GM11168 (cell line): ENCODE results near the gene EIF5AL1.
"Not testable (repeated sequence)": the region's sequence is repeated elsewhere in the genome, so short reads cannot be mapped to it uniquely, and the experiment has no call there.

ENCODE experiments used
- in situ Hi-C: fragments of 300-500 bp; cut with MboI; formaldehyde crosslinking; loops from one replicate; pipeline ENCODE4 v1.12.0; 2022; ENCODE audit warnings: low sequenced_read_pairs; ENCODE audit not compliant: unreplicated experiment

Gene EIF5AL1

GRCh38 chr10:79484476-79484875 lies 27.9 kb upstream of the EIF5AL1 start:
- in situ Hi-C loops, result no loop called here

GRCh38 chr10:79487296-79488194 lies 24.8 kb upstream of the EIF5AL1 start:
- in situ Hi-C loops, result no loop called here

GRCh38 chr10:79488336-79488735 lies 24.0 kb upstream of the EIF5AL1 start:
- in situ Hi-C loops, result no loop called here

- in situ Hi-C loops, result no loop called here
These were observed 23.5 kb upstream of the EIF5AL1 start for GRCh38 chr10:79488870-79489269.

- in situ Hi-C loops, result no loop called here
These were observed 21.8 kb upstream of the EIF5AL1 start for GRCh38 chr10:79490400-79491142.

GRCh38 chr10:79491143-79491835 lies 21.0 kb upstream of the EIF5AL1 start:
- in situ Hi-C loops, result no loop called here

- in situ Hi-C loops, result no loop called here
These were observed 20.1 kb upstream of the EIF5AL1 start for GRCh38 chr10:79492256-79492655.

- in situ Hi-C loops, result no loop called here
These were observed 19.5 kb upstream of the EIF5AL1 start for GRCh38 chr10:79492839-79493238.

- in situ Hi-C loops, result no loop called here
These were observed 18.5 kb upstream of the EIF5AL1 start for GRCh38 chr10:79493806-79494205.

GRCh38 chr10:79494871-79495705 lies 17.2 kb upstream of the EIF5AL1 start:
- in situ Hi-C loops, result no loop called here

GRCh38 chr10:79495791-79496190 lies 16.5 kb upstream of the EIF5AL1 start:
- in situ Hi-C loops, result no loop called here

GRCh38 chr10:79496896-79497295 lies 15.4 kb upstream of the EIF5AL1 start:
- in situ Hi-C loops, result no loop called here

GRCh38 chr10:79498291-79498829 lies 14.0 kb upstream of the EIF5AL1 start:
- in situ Hi-C loops, result no loop called here

GRCh38 chr10:79502561-79503309 lies 9.6 kb upstream of the EIF5AL1 start:
- in situ Hi-C loops, result no loop called here

- in situ Hi-C loops, result not testable (repeated sequence)
These were observed 8.5 kb upstream of the EIF5AL1 start for GRCh38 chr10:79503787-79504186.

- in situ Hi-C loops, result not testable (repeated sequence)
These were observed 7.8 kb upstream of the EIF5AL1 start for GRCh38 chr10:79504483-79504882.

GRCh38 chr10:79505328-79505727 lies 7.0 kb upstream of the EIF5AL1 start:
- in situ Hi-C loops, result not testable (repeated sequence)

- in situ Hi-C loops, result no loop called here
These were observed 6.5 kb upstream of the EIF5AL1 start for GRCh38 chr10:79505829-79506228.
